HuH-7 (cell line): ENCODE measurements around the gene ANKRD29.

Experiments used
- DNase-seq: peaks from one replicate; pipeline ENCODE4 v3.0.0; 2011; ENCODE audit warnings: low spot score

ANKRD29 gene

GRCh38 chr18:23684515-23685197, 21.9 kb upstream of the ANKRD29 start:
- no peak for DNase-seq

GRCh38 chr18:23683671-23684070, 21.0 kb upstream of the ANKRD29 start:
- DNase-seq = no peak

GRCh38 chr18:23683155-23683554, 20.4 kb upstream of the ANKRD29 start:
- no peak for DNase-seq

- no peak for DNase-seq
Measured at GRCh38 chr18:23682472-23682871, 19.8 kb upstream of the ANKRD29 start.

- no peak for DNase-seq
Measured at GRCh38 chr18:23682045-23682444, 19.3 kb upstream of the ANKRD29 start.

GRCh38 chr18:23675896-23676295, 13.2 kb upstream of the ANKRD29 start:
- no peak for DNase-seq

GRCh38 chr18:23675236-23675635, 12.5 kb upstream of the ANKRD29 start:
- DNase-seq = no peak

- DNase-seq = no peak
Measured at GRCh38 chr18:23673725-23674124, 11.0 kb upstream of the ANKRD29 start.

GRCh38 chr18:23671564-23671963, 8.9 kb upstream of the ANKRD29 start:
- no peak for DNase-seq

- no peak for DNase-seq
Measured at GRCh38 chr18:23669804-23670405, 7.2 kb upstream of the ANKRD29 start.

GRCh38 chr18:23669202-23669766, 6.6 kb upstream of the ANKRD29 start:
- no peak for DNase-seq

- no peak for DNase-seq
Measured at GRCh38 chr18:23668731-23669130, 6.0 kb upstream of the ANKRD29 start.

GRCh38 chr18:23667114-23667513, 4.4 kb upstream of the ANKRD29 start:
- DNase-seq = no peak

- DNase-seq = no peak
Measured at GRCh38 chr18:23664674-23665073, 2.0 kb upstream of the ANKRD29 start.

- no peak for DNase-seq
Measured at GRCh38 chr18:23661735-23662308, 889 bp downstream of the ANKRD29 start.

GRCh38 chr18:23658285-23658684, 4.4 kb downstream of the ANKRD29 start:
- no peak for DNase-seq

- no peak for DNase-seq
Measured at GRCh38 chr18:23652232-23652631, 10.5 kb downstream of the ANKRD29 start.

GRCh38 chr18:23650968-23651927, 11.5 kb downstream of the ANKRD29 start:
- no peak for DNase-seq

GRCh38 chr18:23648940-23649607, 13.6 kb downstream of the ANKRD29 start:
- no peak for DNase-seq

- no peak for DNase-seq
Measured at GRCh38 chr18:23648456-23648855, 14.3 kb downstream of the ANKRD29 start.

GRCh38 chr18:23646282-23646681, 16.4 kb downstream of the ANKRD29 start:
- no peak for DNase-seq
